IMR-90 (cell line): Measurements from ENCODE around the gene MLLT3. TPM values are rescaled to one million over a fixed set of nuclear protein-coding genes. Genes with fewer than 3 reads are reported as not detected.

ENCODE experiments used
- ATAC-seq: fragments of 200-7000 bp; cut with Tn5 transposase; 2 replicates; pipeline ENCODE4 v1.9.1; 2020; ENCODE audit warnings: low read depth, mild to moderate bottlenecking, moderate library complexity
- BruUV-seq: library from RNA; stranded (reverse); fragments of 400-500 nt; replicated peaks from 2 replicates; lab custom pipeline; 2021; lab: Mats Ljungman, UMichigan
- CTCF ChIA-PET: fragments of 300-600 bp; formaldehyde crosslinking; extraction: SDS; loops from one replicate; lab custom pipeline; 2021; ENCODE audit warnings: antibody characterized with exemption; lab: Yijun Ruan, JAX
- POLR2A ChIA-PET: fragments of 300-600 bp; sonication (Branson Sonifier 250); formaldehyde crosslinking; loops from one replicate; lab custom pipeline; 2022; ENCODE audit warnings: antibody characterized with exemption; ENCODE audit not compliant: unreplicated experiment; lab: Charles Lee
- DNase-seq: peaks from one replicate; pipeline ENCODE4 v3.0.0; 2013
- H2AFZ ChIP-seq: replicated peaks from 2 replicates; pipeline ENCODE3; 2013; ENCODE audit warnings: low read length, mild to moderate bottlenecking; ENCODE audit not compliant: poor library complexity
- H2AK5ac ChIP-seq: 2 replicates; pipeline ENCODE4 v1.6.1; 2013; ENCODE audit warnings: low read depth, low read length, inconsistent platforms
- H2AK9ac ChIP-seq: replicated peaks from 2 replicates; pipeline ENCODE3; 2013; ENCODE audit warnings: mild to moderate bottlenecking, low read depth, low read length, moderate library complexity; ENCODE audit not compliant: poor library complexity
- H2BK120ac ChIP-seq: 2 replicates; pipeline ENCODE4 v1.6.1; 2013; ENCODE audit warnings: low read depth, low read length, inconsistent platforms
- H2BK15ac ChIP-seq: 3 replicates; pipeline ENCODE4 v1.6.1; 2013; ENCODE audit warnings: low read depth, low read length, inconsistent platforms
- H2BK20ac ChIP-seq: 2 replicates; pipeline ENCODE4 v1.6.1; 2013; ENCODE audit warnings: low read depth, mild to moderate bottlenecking, inconsistent platforms, low read length, moderate library complexity
- H2BK5ac ChIP-seq: 2 replicates; pipeline ENCODE4 v1.6.1; 2013; ENCODE audit warnings: mild to moderate bottlenecking, low read depth, low read length, inconsistent platforms; ENCODE audit not compliant: poor library complexity, severe bottlenecking
- H3K14ac ChIP-seq: replicated peaks from 2 replicates; pipeline ENCODE4 v1.6.1; 2013; ENCODE audit warnings: low read depth, low read length, inconsistent platforms
- H3K18ac ChIP-seq: 2 replicates; pipeline ENCODE4 v1.6.1; 2013; ENCODE audit warnings: low read depth, low read length, control low read depth
- H3K23ac ChIP-seq: 2 replicates; pipeline ENCODE4 v1.6.1; 2013; ENCODE audit warnings: low read depth, low read length, inconsistent platforms
- H3K27ac ChIP-seq: 2 replicates; pipeline ENCODE4 v1.5.1; 2013; ENCODE audit warnings: mild to moderate bottlenecking, control low read depth, low read length; ENCODE audit not compliant: insufficient read depth
- H3K27me3 ChIP-seq: 2 replicates; pipeline ENCODE4 v1.6.1; 2013; ENCODE audit warnings: low read length; ENCODE audit not compliant: control insufficient read depth, insufficient read depth
- H3K36me3 ChIP-seq: 2 replicates; pipeline ENCODE4 v1.6.1; 2013; ENCODE audit warnings: low read length, mixed read lengths; ENCODE audit not compliant: control insufficient read depth, insufficient read depth
- H3K4ac ChIP-seq: 2 replicates; pipeline ENCODE4 v1.6.1; 2013; ENCODE audit warnings: low read depth, low read length, inconsistent platforms
- H3K4me1 ChIP-seq: 2 replicates; pipeline ENCODE4 v1.6.1; 2013; ENCODE audit warnings: low read length, mixed read lengths; ENCODE audit not compliant: control insufficient read depth, insufficient read depth
- H3K4me2 ChIP-seq: 2 replicates; pipeline ENCODE4 v1.6.1; 2013; ENCODE audit warnings: low read depth, mild to moderate bottlenecking, control low read depth, low read length, moderate library complexity
- H3K4me3 ChIP-seq: 2 replicates; pipeline ENCODE4 v1.5.1; 2013; ENCODE audit warnings: low read depth, mild to moderate bottlenecking, control low read depth, low read length, moderate library complexity; ENCODE audit not compliant: insufficient read depth
- H3K56ac ChIP-seq: 2 replicates; pipeline ENCODE4 v1.6.1; 2013; ENCODE audit warnings: low read length, inconsistent platforms; ENCODE audit not compliant: insufficient read depth; ENCODE audit errors: extremely low read depth
- H3K79me1 ChIP-seq, 2 experiments: 2 replicates each; pipeline ENCODE4 v1.6.1; 2013; ENCODE audit warnings: low read length in 2 of 2, inconsistent platforms in 1 of 2, low read depth in 1 of 2
- H3K9ac ChIP-seq: 2 replicates; pipeline ENCODE4 v1.6.1; 2013; ENCODE audit warnings: low read depth, low read length, control low read depth
- H3K9me1 ChIP-seq: 2 replicates; pipeline ENCODE4 v1.6.1; 2013; ENCODE audit warnings: low read length, inconsistent platforms; ENCODE audit not compliant: insufficient read depth
- H3K9me3 ChIP-seq: 2 replicates; pipeline ENCODE4 v1.6.1; 2013; ENCODE audit warnings: low read length; ENCODE audit not compliant: control insufficient read depth, insufficient read depth
- H4K20me1 ChIP-seq: 2 replicates; pipeline ENCODE4 v1.6.1; 2013; ENCODE audit warnings: low read length, inconsistent platforms; ENCODE audit not compliant: insufficient read depth
- H4K5ac ChIP-seq: 2 replicates; pipeline ENCODE4 v1.6.1; 2013; ENCODE audit warnings: mild to moderate bottlenecking, low read depth, low read length, control low read depth
- H4K8ac ChIP-seq, 2 experiments: 2 replicates each; pipeline ENCODE4 v1.6.1; 2013; ENCODE audit warnings: low read depth in 2 of 2, low read length in 2 of 2, control low read depth in 1 of 2, inconsistent platforms in 1 of 2
- H4K91ac ChIP-seq: 2 replicates; pipeline ENCODE4 v1.6.1; 2013; ENCODE audit warnings: low read depth, low read length, inconsistent platforms; ENCODE audit not compliant: insufficient read depth
- BHLHE40 ChIP-seq: fragments of 150-350 bp; IDR thresholded peaks from 2 replicates; pipeline ENCODE4 v1.6.1; 2016; ENCODE audit warnings: mild to moderate bottlenecking, low read depth, low read length
- MAFK ChIP-seq: IDR thresholded peaks from 2 replicates; pipeline ENCODE4 v1.6.1; 2012; ENCODE audit warnings: low read depth, low read length, improper control_type of control experiment
- NFE2L2 ChIP-seq: fragments of 150-350 bp; IDR thresholded peaks from 2 replicates; pipeline ENCODE4 v1.6.1; 2016; ENCODE audit warnings: low read depth, mild to moderate bottlenecking, low read length
- POLR2A ChIP-seq: IDR thresholded peaks from 2 replicates; pipeline ENCODE4 v1.6.1; 2012; ENCODE audit warnings: mild to moderate bottlenecking, low read depth, low read length
- RCOR1 ChIP-seq: IDR thresholded peaks from 2 replicates; pipeline ENCODE4 v1.6.1; 2012; ENCODE audit warnings: mild to moderate bottlenecking, low read length, improper control_type of control experiment; ENCODE audit not compliant: insufficient replicate concordance
- SMC3 ChIP-seq: fragments of 150-350 bp; IDR thresholded peaks from 2 replicates; pipeline ENCODE4 v1.6.1; 2016; ENCODE audit warnings: low read depth, mild to moderate bottlenecking, antibody characterized with exemption, low read length, moderate library complexity
- WGBS, 2 experiments: methylation state at CpG; one replicate each; pipeline versions ENCODE4 v1.1.5 to v1.1.7; 2013; ENCODE audit warnings: missing lambda C conversion rate in 2 of 2; ENCODE audit not compliant: insufficient read length in 1 of 2; ENCODE audit errors: extremely low coverage in 2 of 2; 5-methylcytosine and 5-hydroxymethylcytosine counted together
- dilution Hi-C: fragments of 300-500 bp; cut with HindIII; formaldehyde crosslinking; loops from one replicate; pipeline ENCODE4 v1.14.3; 2018; ENCODE audit warnings: low sequenced_read_pairs; ENCODE audit not compliant: unreplicated experiment
- in situ Hi-C: fragments of 300-500 bp; cut with MboI; formaldehyde crosslinking; loops from 3 replicates; pipeline ENCODE4 v1.14.3; 2019; ENCODE audit warnings: low sequenced_read_pairs, inconsistent platforms, mixed read lengths
- intact Hi-C: fragments of 100-400 bp; cut with micrococcal nuclease; formaldehyde crosslinking; loops from 2 replicates; pipeline ENCODE4 v1.10.0; 2022
- polyA plus RNA-seq, 3 experiments: library from polyadenylated mRNA; depleted of rRNA; stranded (reverse); fragments of >200 nt; gene quantifications; 2 replicates each; pipeline ENCODE4 v1.2.3, GENCODE V29; 2012; ENCODE audit warnings: low replicate concordance in 1 of 3
- total RNA-seq: library from RNA; depleted of rRNA; stranded (reverse); fragments of >200 nt; gene quantifications from 2 replicates; pipeline ENCODE4 v1.2.3, GENCODE V29; 2012
- TF ChIP-seq, protein P1 (sequence below): fragments of 150-350 bp; IDR thresholded peaks from 2 replicates; pipeline ENCODE4 v1.6.1; 2017; ENCODE audit warnings: mild to moderate bottlenecking, antibody characterized with exemption, low read length, low read depth

MLLT3 gene
- total and polyA plus RNA-seq, 2 of the 4 experiments (the other 2 are of a cell fraction) = 10.4 to 21.1 TPM

DNA sequence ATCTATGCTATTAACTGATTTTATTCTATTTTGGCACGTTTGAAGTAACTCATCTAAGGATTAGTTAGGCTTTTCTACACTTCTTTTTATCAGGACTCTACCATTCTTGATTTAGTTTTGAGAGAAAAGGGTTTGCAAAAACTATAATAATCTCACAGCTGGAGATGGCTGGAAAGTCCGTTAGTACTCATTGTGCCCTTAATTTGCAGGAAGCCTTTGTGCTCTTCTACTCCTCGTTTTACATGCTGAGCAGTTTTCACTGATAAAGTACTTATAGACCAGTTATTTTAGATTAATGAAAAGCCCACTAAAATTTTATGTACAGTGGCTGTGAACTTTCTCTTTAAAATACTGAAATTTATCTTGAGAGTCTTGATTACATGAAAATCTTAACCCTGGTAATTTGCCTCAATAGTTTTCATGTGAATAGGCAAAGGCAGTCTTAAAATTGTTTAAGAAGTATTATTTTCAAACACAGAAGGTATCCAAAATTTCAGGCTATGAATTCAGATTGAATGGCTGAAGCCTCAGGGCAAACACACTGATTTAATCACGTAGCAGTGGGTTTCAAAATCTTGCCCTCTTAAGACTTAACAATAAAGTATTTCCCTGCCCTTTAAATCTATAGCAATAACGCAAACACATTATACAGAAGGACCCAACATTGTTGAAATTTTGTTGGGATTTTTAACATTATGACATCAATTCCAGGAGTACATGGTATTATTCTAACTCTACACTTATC, 18.6 kb downstream of the MLLT3 start:
- Histone ChIP-seq H3K18ac (no peak overlapping the region), H2BK20ac (no peak overlapping the region), H3K4me3 (no peak overlapping the region), H4K91ac (no peak overlapping the region), H3K4me1 (peaks cover 3% of the 10 kb centered on the region), H3K9me3 (no peaks in the 10 kb centered on the region), H3K9ac (no peak overlapping the region), H3K23ac (peak overlapping the region; percentile 59; the same call in 1 of the 2 replicates), H4K20me1 (no peaks in the 10 kb centered on the region), H3K27ac (no peak overlapping the region), H2BK15ac (no peak overlapping the region), H3K27me3 (no peaks in the 10 kb centered on the region), H3K36me3 (no peaks in the 10 kb centered on the region), H2AK9ac (no peak overlapping the region), H4K5ac (no peak overlapping the region), H3K4me2 (no peak overlapping the region), H3K79me1 (peaks cover 14 to 18% of the 10 kb centered on the region in 2 experiments), H3K56ac (no peak overlapping the region), H3K9me1 (no peaks in the 10 kb centered on the region), H2BK5ac (no peak overlapping the region), H4K8ac (no peak overlapping the region), H2BK120ac (no peak overlapping the region), H3K4ac (no peak overlapping the region), H3K14ac (no peak overlapping the region; the same call in 1 of the 2 replicates), H2AFZ (no peak overlapping the region), H2AK5ac (0 out of 2 replicates have a peak overlapping the region, but pooled peaks have one; percentile 75)
- WGBS, 2 experiments = no CpG with 5 or more reads among the region's 5 CpGs
- no TSS peak for BruUV-seq
- in situ Hi-C loops = no loop called here
- ChIA-PET POLR2A (interaction anchor here (0.6 kb wide), 1 partner anchor 10 kb away, joined by 7 read pairs; no protein-coding TSS in a partner anchor), CTCF (interaction anchor here (0.6 kb wide), 1 partner anchor 254 kb away, joined by 3 read pairs; no protein-coding TSS in a partner anchor)
- dilution Hi-C loops = no loop called here
- TF ChIP-seq SMC3 (no peak), NFE2L2 (no peak), BHLHE40 (no peak), MAFK (no peak), POLR2A (no peak), RCOR1 (no peak)
- TF ChIP-seq, protein P1, sequence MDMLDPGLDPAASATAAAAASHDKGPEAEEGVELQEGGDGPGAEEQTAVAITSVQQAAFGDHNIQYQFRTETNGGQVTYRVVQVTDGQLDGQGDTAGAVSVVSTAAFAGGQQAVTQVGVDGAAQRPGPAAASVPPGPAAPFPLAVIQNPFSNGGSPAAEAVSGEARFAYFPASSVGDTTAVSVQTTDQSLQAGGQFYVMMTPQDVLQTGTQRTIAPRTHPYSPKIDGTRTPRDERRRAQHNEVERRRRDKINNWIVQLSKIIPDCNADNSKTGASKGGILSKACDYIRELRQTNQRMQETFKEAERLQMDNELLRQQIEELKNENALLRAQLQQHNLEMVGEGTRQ = no peak
- DNase-seq (no peak), ATAC-seq (no peak)
- intact Hi-C loops = loop anchor here (2.0 kb wide), 1 partner anchor 33 kb away; no protein-coding TSS in a partner anchor
